ENCODE data around the gene IHH.

Gene IHH

DNA sequence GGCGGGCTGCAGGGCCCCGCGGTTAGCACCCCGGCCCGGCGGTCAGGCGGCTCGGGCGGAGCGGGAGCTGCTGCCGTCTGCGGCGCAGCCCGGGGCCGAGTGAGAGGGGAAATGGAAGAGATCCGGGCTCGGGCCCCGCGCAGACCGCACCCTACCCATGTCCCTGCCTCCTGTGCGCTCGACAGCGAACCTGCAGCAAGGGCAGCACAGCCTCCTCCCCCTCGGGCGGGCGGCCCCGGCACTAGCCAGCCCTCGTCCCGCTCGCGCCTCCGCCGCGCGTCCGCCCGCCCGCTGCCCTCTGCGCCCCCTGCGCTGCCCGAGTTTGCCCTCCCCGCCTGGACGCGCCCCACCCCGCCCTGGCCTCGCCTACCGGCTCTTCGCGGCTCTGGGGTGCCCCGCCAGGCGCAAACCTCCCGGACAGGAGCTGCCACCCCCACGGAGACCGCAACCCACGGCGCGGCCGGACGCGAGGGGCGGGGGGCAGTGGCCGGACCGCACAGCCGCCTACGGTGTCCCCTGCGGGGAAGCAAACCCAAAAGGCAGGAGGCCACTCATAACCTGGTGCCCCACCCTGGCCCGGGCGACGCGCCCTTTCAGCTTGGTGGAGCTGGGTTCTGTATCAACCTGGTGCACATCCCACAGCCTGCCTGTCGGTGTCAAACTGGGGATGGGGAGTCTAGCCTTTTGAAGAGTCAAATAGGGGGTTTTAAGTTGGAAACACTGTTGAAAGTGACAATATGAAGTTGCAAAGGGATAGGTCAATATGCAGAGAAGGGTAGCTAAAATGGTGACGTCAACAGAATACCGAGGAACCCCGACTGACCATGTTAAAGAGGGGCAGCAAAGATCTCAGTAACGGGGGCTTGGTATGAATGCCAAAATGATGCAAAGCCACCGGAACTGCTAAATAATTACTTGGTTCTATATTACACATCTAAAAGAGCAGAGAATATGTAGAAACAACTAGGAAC lies at the start of gene IHH:
Gene IHH, minus strand, starts transcription at position 101 of the 971 bp plus-strand sequence. CDS start 454 bp downstream, outside the sequence.
- Mint-ChIP-seq H3K27me3 (peaks cover 65% of the 10 kb centered on the region), H3K36me3 (ENCODE audit: low read depth) (no peaks in the 10 kb centered on the region), H3K4me1 (ENCODE audit: low read depth) (peaks cover 23% of the 10 kb centered on the region), H3K27ac (no peak within 1 kb of the TSS), H3K4me3 (peak within 1 kb of the TSS; percentile 56), H3K9me3 (no peaks in the 10 kb centered on the region)

DNA sequence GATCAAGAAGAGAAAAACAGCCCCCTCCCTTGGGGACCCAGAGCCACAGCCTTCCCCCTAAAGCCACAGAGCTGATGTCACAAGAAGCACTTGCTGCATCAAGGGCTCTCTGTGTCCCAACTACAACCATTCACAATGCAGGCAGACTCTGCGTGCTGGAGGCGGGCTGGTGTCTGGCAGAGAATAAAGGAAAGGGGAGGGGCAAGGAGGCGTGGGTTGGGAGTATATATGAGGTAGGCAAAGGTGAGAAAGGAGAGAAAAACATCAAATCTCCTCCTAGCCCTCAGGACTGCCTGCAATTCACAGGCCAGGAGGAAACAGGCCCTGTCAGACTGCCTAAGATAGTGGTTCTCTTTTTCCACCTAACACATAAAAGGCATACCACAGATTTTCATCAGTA lies 48.8 kb upstream of the IHH start:
- H3K4me3 Mint-ChIP-seq: peak overlapping the region; percentile 8
- H3K27me3 Mint-ChIP-seq: no peaks in the 10 kb centered on the region
- H3K27ac Mint-ChIP-seq: peak overlapping the region; percentile 67
- H3K36me3 Mint-ChIP-seq (ENCODE audit: low read depth): peaks cover 7% of the 10 kb centered on the region
- H3K9me3 Mint-ChIP-seq: no peaks in the 10 kb centered on the region
- H3K4me1 Mint-ChIP-seq (ENCODE audit: low read depth): peaks cover 66% of the 10 kb centered on the region

DNA sequence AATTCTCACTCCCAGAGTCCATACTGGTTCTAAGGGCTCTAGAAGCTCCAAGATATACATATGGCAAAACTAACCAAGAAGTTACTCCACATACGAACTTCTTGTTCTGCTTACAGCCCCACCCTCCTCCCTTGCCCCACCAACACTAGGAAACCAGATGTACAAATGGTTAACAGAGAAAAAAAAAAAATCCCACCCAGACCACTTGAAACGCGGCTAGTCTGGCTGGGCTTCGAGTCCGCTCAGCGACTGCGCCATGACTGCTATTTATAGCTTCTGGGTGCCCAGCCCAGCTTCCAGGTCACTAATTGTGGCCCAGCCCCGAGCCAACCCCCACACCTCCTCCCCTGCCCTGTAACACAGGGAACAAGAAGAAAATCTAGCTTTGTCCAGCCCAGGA lies 47.0 kb upstream of the IHH start:
- peak overlapping the region; percentile 14 for H3K27ac Mint-ChIP-seq
- peaks cover 72% of the 10 kb centered on the region for H3K4me1 Mint-ChIP-seq (ENCODE audit: low read depth)
- H3K9me3 Mint-ChIP-seq: no peaks in the 10 kb centered on the region
- H3K27me3 Mint-ChIP-seq: no peaks in the 10 kb centered on the region
- H3K4me3 Mint-ChIP-seq: no peak overlapping the region
- peaks cover 13% of the 10 kb centered on the region for H3K36me3 Mint-ChIP-seq (ENCODE audit: low read depth)

DNA sequence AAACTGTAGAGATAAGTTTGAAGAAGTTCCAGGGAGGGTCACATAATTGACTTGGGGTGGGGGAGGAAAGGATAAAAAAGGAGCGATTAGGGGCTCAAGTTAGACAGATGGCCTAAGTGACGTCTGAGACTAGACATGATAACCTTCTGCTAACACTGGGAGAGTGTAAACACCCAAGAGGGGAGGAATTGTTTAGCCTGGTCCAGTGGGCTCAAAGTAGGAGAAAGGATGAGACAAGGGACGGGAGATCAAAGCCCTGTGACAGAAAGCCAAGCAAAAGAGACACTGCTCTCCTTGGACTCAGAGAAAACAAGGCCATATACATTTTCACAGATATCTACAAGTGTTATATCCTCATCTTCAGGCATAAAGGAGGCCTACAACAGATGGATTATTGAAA lies 45.5 kb upstream of the IHH start:
- Mint-ChIP-seq H3K9me3 (no peaks in the 10 kb centered on the region), H3K36me3 (ENCODE audit: low read depth) (peaks cover 19% of the 10 kb centered on the region), H3K27ac (no peak overlapping the region), H3K4me1 (ENCODE audit: low read depth) (peaks cover 68% of the 10 kb centered on the region), H3K4me3 (no peak overlapping the region), H3K27me3 (no peaks in the 10 kb centered on the region)

DNA sequence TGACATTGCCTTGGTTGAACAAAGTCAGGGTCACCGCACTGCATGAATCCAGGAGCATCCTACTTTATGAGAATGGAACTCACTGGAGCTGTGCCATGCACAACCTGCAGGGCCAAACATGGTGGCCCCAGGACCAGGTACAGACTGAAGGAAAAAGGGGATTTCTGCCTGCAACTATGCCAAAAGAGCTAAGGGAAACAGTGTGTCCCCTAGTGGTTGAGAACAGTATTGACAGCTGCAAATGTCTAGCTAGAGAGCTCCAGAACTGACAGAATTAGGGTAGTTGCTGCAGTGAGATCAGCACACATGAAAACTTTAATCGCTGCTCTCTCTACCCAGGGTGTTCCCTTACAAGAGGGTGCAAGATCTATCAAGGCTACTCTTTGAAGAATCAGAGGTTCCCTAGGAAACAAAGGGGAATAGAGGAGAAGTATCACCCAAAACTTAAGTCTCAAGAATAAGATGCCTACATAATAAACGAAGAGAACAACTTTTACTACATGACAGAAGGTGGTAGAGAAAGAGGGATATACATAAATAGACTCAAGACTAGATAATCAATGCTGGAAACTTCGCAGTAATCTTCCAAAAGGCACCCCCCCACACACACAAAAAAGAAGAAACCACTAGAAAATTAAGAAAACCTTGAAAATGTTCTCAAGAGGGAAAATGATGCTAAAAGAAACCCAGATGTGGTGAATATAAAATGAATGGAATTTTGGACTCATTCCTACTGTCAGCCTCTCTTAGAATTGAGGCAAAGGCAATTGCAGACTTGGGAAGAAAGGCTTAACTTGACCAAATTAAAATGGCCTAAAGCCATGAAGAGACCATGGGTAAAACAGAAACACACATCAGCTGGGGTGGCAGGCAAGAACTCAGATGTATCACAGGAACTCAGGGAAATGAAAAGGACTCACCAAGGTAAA lies 43.6 kb upstream of the IHH start:
- H3K4me3 Mint-ChIP-seq: peak overlapping the region; percentile 54

DNA sequence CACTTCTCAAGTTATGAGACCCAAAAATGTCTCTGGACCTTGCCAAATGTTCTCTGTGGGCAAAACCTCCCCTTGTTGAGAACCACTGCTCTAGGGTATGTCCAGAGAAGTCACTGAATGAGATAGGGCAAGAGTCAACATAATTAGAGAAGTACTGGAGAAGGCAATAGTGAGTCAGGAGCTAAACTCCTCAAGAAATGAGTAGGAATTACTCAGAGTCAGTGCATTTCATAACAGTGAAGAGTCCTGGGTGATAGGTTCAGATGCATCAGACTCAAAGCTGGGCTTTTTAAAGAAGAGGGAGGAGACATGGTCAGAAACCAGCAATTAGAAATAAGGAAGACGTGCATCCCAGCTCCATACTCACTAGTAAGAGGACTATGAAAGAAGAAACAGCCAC lies 38.6 kb upstream of the IHH start:
- Mint-ChIP-seq H3K36me3 (ENCODE audit: low read depth) (peaks cover 10% of the 10 kb centered on the region), H3K27me3 (no peaks in the 10 kb centered on the region), H3K4me1 (ENCODE audit: low read depth) (peaks cover 9% of the 10 kb centered on the region), H3K4me3 (no peak overlapping the region), H3K27ac (no peak overlapping the region), H3K9me3 (no peaks in the 10 kb centered on the region)

More for the DNA sequence above, 43.6 kb upstream of the IHH start:
- Mint-ChIP-seq H3K36me3 (ENCODE audit: low read depth) (peaks cover 19% of the 10 kb centered on the region), H3K27me3 (no peaks in the 10 kb centered on the region), H3K27ac (peak overlapping the region; percentile 94), H3K9me3 (no peaks in the 10 kb centered on the region), H3K4me1 (ENCODE audit: low read depth) (peaks cover 55% of the 10 kb centered on the region)

DNA sequence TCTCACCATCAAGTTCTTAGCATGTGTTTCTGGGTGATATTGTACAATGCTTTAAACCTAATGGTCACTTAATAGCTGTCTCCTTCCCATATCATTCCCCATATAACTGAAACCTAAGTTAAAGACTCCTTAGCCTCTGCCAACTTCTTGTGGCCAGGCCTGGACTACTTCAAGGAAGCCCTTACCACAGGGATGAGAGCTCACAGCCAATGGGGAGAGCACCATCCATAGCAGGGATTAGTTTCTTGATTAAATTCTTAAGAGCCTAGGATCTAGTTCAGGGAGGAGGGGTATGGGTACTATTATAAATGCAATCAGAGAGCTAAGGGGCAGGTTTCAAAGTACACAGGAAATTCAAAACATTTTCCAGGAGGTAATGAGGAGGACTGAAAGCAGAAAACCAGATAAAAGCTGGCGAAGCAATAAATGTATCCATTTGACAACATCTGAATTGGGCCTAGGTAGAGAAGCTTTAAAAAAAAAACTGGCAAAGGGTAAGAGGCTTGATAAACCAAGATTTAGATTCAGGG lies 34.8 kb upstream of the IHH start:
- no peaks in the 10 kb centered on the region for H3K36me3 Mint-ChIP-seq (ENCODE audit: low read depth)

DNA sequence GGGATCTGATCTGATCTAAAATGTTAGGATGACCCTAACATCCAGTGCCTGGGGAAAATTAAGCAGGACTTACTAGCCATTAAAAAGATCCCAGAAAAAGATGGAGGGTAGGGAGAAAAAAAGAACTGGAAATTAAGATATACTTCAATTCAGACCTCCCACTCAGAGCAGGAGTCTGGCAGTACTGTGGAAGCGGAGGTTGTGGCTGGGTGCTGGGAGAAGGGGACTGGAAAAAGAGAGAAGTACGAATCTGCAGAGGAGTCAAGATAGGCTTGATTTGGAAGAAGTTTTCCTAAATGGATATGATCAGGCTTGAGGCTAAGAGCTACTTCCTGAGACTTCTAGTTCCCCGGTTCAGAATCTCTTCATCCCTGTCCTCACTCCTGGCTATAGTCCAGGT lies 33.5 kb upstream of the IHH start:
- no peaks in the 10 kb centered on the region for H3K27me3 Mint-ChIP-seq
- H3K4me1 Mint-ChIP-seq (ENCODE audit: low read depth): no peaks in the 10 kb centered on the region
- H3K4me3 Mint-ChIP-seq: no peak overlapping the region
- H3K27ac Mint-ChIP-seq: no peak overlapping the region
- H3K36me3 Mint-ChIP-seq (ENCODE audit: low read depth): peaks cover 8% of the 10 kb centered on the region
- no peaks in the 10 kb centered on the region for H3K9me3 Mint-ChIP-seq

More for the DNA sequence above, 34.8 kb upstream of the IHH start:
- no peak overlapping the region for H3K27ac Mint-ChIP-seq
- no peaks in the 10 kb centered on the region for H3K27me3 Mint-ChIP-seq
- no peaks in the 10 kb centered on the region for H3K9me3 Mint-ChIP-seq
- no peak overlapping the region for H3K4me3 Mint-ChIP-seq
- H3K4me1 Mint-ChIP-seq (ENCODE audit: low read depth): no peaks in the 10 kb centered on the region

DNA sequence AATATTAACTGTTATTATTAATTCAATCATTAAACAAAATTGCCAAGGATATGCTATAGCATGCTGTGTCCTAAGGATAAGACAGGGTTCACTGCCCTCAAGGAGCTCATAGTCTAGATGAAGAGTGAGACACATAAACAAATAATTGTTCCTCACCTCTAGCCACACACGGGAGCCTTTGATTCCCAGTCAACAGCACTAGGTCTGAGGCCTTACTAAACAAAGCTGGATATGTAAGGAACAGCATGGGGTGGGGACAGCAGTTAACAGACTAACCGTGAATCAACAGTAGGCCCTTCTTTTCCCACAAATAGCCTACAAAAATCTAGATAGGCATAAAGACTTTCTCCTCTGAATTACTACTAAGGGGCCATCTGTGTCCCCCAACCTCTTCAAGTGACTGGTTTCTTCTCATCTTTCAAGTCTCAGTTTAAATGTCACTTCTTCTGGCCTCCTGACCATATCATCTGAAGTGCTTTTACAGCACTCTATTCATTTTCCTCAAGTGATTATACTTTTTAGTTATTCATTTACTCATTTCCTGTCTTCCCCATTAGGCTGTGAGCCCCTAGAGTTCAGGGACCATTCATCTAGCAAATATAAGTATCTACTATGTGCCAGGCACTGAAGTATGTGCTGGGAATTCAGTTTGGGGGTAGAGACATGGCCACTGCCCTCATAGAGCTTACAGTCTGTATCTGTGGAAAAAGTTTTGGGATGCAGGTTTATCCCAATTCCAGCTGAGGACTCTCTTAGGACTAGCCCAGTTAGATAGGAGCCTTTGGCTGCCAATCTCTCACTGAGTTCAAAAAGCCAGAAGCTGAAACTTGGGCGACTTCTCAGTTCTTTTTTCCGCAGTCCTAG lies 29.9 kb upstream of the IHH start:
- H3K9me3 Mint-ChIP-seq: no peaks in the 10 kb centered on the region
- no peaks in the 10 kb centered on the region for H3K27me3 Mint-ChIP-seq
- H3K27ac Mint-ChIP-seq: no peak overlapping the region
- peaks cover 9% of the 10 kb centered on the region for H3K4me1 Mint-ChIP-seq (ENCODE audit: low read depth)
- H3K36me3 Mint-ChIP-seq (ENCODE audit: low read depth): peaks cover 10% of the 10 kb centered on the region
- no peak overlapping the region for H3K4me3 Mint-ChIP-seq

DNA sequence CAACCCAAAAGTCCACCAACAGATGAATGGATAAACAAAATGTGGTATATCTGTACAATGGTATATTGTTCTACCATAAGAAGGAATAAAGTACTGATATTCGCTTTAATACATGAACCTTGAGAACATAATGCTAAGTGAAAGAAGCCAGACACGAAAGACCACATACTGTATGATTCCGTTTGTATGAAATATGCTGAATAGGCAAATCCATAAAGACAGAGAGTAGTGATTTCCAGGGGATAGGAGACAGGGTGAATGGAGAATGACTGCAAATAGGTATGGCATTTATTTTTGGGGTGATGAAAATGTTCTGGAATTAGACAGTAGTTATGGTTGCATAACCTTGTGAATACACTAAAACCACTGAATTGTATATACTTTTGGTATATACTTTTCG lies 28.6 kb upstream of the IHH start:
- H3K4me1 Mint-ChIP-seq (ENCODE audit: low read depth): peaks cover 9% of the 10 kb centered on the region
- no peaks in the 10 kb centered on the region for H3K27me3 Mint-ChIP-seq
- H3K9me3 Mint-ChIP-seq: no peaks in the 10 kb centered on the region
- no peak overlapping the region for H3K4me3 Mint-ChIP-seq
- H3K27ac Mint-ChIP-seq: no peak overlapping the region
- H3K36me3 Mint-ChIP-seq (ENCODE audit: low read depth): peaks cover 10% of the 10 kb centered on the region

DNA sequence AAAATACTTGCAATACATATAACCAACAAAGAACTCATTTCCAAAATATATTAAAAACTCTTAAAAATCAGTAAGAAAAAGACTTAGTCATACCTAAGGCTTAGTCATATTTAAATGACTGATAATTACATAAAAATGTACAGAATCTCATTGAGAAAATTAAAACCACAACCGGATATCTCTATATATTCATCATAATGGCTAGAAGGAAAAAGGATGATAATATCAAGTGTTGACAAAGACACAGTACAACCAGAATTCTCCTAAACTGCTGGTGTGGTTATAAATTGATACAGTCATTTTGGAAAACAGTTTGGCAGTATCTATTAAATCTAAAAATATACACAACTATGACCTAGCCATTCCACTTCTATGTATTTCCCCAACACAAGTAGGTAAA lies 27.1 kb upstream of the IHH start:
- H3K9me3 Mint-ChIP-seq: no peaks in the 10 kb centered on the region
- peaks cover 9% of the 10 kb centered on the region for H3K4me1 Mint-ChIP-seq (ENCODE audit: low read depth)
- no peak overlapping the region for H3K27ac Mint-ChIP-seq
- no peak overlapping the region for H3K4me3 Mint-ChIP-seq
- H3K36me3 Mint-ChIP-seq (ENCODE audit: low read depth): peaks cover 10% of the 10 kb centered on the region
- H3K27me3 Mint-ChIP-seq: no peaks in the 10 kb centered on the region

DNA sequence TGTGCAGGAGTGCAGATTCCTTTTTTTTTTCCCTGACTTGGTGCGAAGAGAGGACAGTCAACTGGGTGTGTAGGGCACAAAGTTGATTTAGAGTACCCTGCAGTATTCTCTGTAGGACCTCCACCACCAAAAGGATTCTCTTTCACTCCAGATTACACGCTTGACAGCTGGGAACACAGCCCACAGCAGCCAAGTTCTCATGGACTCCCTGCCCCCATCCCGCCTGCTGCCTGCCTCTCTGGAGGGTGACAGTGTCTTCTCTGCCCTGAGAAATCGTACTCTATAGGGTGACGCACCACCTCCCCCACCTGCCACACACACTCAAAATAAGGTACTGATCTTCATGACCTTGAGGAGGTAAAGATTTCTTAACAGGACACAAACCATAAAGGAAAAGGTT lies 26.6 kb upstream of the IHH start:
- no peak overlapping the region for H3K27ac Mint-ChIP-seq
- no peaks in the 10 kb centered on the region for H3K9me3 Mint-ChIP-seq
- H3K36me3 Mint-ChIP-seq (ENCODE audit: low read depth): peaks cover 10% of the 10 kb centered on the region
- H3K4me1 Mint-ChIP-seq (ENCODE audit: low read depth): peaks cover 9% of the 10 kb centered on the region
- no peak overlapping the region for H3K4me3 Mint-ChIP-seq
- no peaks in the 10 kb centered on the region for H3K27me3 Mint-ChIP-seq

DNA sequence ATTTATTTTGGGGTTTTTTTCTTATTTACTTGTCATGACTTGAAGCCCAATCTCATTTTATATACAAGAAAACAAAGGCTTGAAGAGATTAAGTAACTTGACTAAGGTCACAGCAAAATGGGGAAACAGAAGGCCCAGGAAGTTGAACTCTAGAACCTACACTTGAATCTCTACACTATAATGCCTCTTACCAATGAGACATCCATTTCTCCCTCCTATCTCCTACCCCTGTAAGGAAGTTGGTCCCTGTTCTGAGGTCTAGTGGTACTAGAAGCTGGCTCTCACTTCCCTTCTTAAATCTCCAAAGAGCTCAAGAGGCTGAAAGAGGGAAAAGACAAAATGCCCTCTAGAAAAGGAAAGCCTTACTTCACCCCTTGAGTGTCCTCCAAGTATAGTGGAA lies 25.5 kb upstream of the IHH start:
- Mint-ChIP-seq H3K9me3 (no peaks in the 10 kb centered on the region), H3K4me3 (no peak overlapping the region), H3K27ac (no peak overlapping the region), H3K27me3 (no peaks in the 10 kb centered on the region), H3K4me1 (ENCODE audit: low read depth) (peaks cover 9% of the 10 kb centered on the region), H3K36me3 (ENCODE audit: low read depth) (peaks cover 10% of the 10 kb centered on the region)

DNA sequence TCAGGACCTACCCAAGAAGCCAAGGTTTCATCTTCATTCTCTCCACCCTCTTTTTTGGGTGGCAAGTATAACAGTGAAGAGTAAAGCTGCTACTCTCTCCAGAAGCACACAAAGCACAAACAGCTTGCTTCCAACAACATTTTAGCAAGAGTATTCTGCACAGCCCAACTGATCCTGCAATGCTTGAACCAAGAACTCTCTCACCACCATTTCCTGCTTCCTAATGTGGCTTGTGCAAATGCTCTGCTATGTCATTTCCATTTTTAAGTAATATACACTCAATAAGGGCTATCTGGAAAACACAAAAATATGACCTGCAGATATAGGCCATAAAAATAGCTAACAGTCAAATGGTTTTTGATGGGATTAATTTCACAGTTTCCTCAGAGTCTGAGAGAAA lies 24.1 kb upstream of the IHH start:
- H3K27me3 Mint-ChIP-seq: no peaks in the 10 kb centered on the region
- no peaks in the 10 kb centered on the region for H3K9me3 Mint-ChIP-seq
- H3K36me3 Mint-ChIP-seq (ENCODE audit: low read depth): peaks cover 7% of the 10 kb centered on the region
- H3K27ac Mint-ChIP-seq: no peak overlapping the region
- peaks cover 9% of the 10 kb centered on the region for H3K4me1 Mint-ChIP-seq (ENCODE audit: low read depth)
- H3K4me3 Mint-ChIP-seq: no peak overlapping the region

Data from stimulated activated naive CD8-positive, alpha-beta T cell treated with anti-CD3 and anti-CD28 coated beads, Interleukin-15, Interleukin-2, amounts not matched to agents 100 ng/mL and 50 ng/mL, for 24 hours (primary cell).